HCT116 (cell line): Measurements from ENCODE around the gene ADAMTSL2. TPM values are rescaled to one million over a fixed set of nuclear protein-coding genes. Genes with fewer than 3 reads are reported as not detected.

ENCODE experiments used
- ATAC-seq: fragments of 200-7000 bp; cut with Tn5 transposase; 2 replicates; pipeline ENCODE4 v1.9.1; 2020; ENCODE audit warnings: mild to moderate bottlenecking, moderate library complexity
- BruUV-seq: library from RNA; stranded (reverse); fragments of 400-500 nt; replicated peaks from 2 replicates; lab custom pipeline; 2021; lab: Mats Ljungman, UMichigan
- CTCF ChIA-PET: fragments of 300-600 bp; sonication (Branson Sonifier 250); formaldehyde crosslinking; loops from one replicate; lab custom pipeline; 2021; ENCODE audit warnings: antibody characterized with exemption; lab: Charles Lee
- POLR2A ChIA-PET: fragments of 300-600, 350-600 bp; sonication (Branson Sonifier 250); formaldehyde crosslinking; loops from one replicate; lab custom pipeline; 2021; ENCODE audit warnings: antibody characterized with exemption; lab: Charles Lee
- RAD21 ChIA-PET, 2 experiments: fragments of 300-600 bp; sonication (Branson Sonifier 250); formaldehyde crosslinking; loops; one replicate each; lab custom pipeline; 2023; ENCODE audit warnings: low total read pairs in 2 of 2; ENCODE audit not compliant: uncharacterized antibody in 2 of 2, unreplicated experiment in 2 of 2, low non-redundant PET in 1 of 2; lab: Charles Lee
- DNase-seq: peaks from one replicate; pipeline ENCODE4 v3.0.0-alpha.2; 2010; ENCODE audit warnings: low read depth, low spot score
- H2AFZ ChIP-seq: fragments of 200-600 bp; shearing (Covaris generic), sonication (generic); 2 replicates; pipeline ENCODE4 v1.6.1; 2017; ENCODE audit warnings: low read depth, mixed run types, mixed read lengths, antibody characterized with exemption, low read length; ENCODE audit not compliant: poor library complexity, severe bottlenecking
- H3K27ac ChIP-seq: 2 replicates; pipeline ENCODE4 v1.5.1; 2012; ENCODE audit warnings: low read depth, low read length
- H3K27me3 ChIP-seq: fragments of 200-600 bp; sonication (generic); 2 replicates; pipeline ENCODE4 v1.6.1; 2016; ENCODE audit warnings: mixed run types, low read length, mixed read lengths; ENCODE audit not compliant: insufficient read depth
- H3K36me3 ChIP-seq, 2 experiments: fragments of 200-500 bp in 1 of 2; fragments of 200-600 bp in 1 of 2; sonication (Bioruptor generic) in 1 of 2; sonication (generic) in 1 of 2; 2 replicates each; pipeline versions ENCODE4 v1.5.1 to v1.6.1; 2014 to 2016; ENCODE audit warnings: low read length in 2 of 2, inconsistent platforms in 1 of 2, mixed read lengths in 1 of 2, mixed run types in 1 of 2; ENCODE audit not compliant: insufficient read depth in 2 of 2, control insufficient read depth in 1 of 2
- H3K4me1 ChIP-seq, 2 experiments: fragments of 200-600 bp in 1 of 2; sonication (generic) in 1 of 2; 2 replicates each; pipeline versions ENCODE4 v1.5.1 to v1.6.1; 2012 to 2017; ENCODE audit warnings: low read length in 2 of 2, inconsistent platforms in 1 of 2, mild to moderate bottlenecking in 1 of 2, mixed read lengths in 1 of 2, mixed run types in 1 of 2, moderate library complexity in 1 of 2; ENCODE audit not compliant: insufficient read depth in 2 of 2, control insufficient read depth in 1 of 2
- H3K4me2 ChIP-seq: fragments of 200-600 bp; sonication (generic); 2 replicates; pipeline ENCODE4 v1.6.1; 2017; ENCODE audit warnings: mixed run types, low read length, mixed read lengths
- H3K4me3 ChIP-seq, 2 experiments: fragments of 200-600 bp in 1 of 2; sonication (generic) in 1 of 2; replicated peaks in 1 of 2; 2 replicates each; pipeline ENCODE4 v1.5.1; 2011 to 2016; ENCODE audit warnings: low read length in 2 of 2, control low read depth in 1 of 2, low read depth in 1 of 2, mild to moderate bottlenecking in 1 of 2, mixed read lengths in 1 of 2, mixed run types in 1 of 2
- H3K79me2 ChIP-seq: fragments of 200-600 bp; sonication (generic); 2 replicates; pipeline ENCODE4 v1.6.1; 2017; ENCODE audit warnings: mild to moderate bottlenecking, mixed run types, low read length, moderate library complexity, mixed read lengths; ENCODE audit not compliant: insufficient read depth
- H3K9ac ChIP-seq: fragments of 200-600 bp; sonication (generic); 2 replicates; pipeline ENCODE4 v1.6.1; 2016; ENCODE audit warnings: low read length, mixed read lengths
- H3K9me2 ChIP-seq: fragments of 200-600 bp; sonication (generic), shearing (Covaris generic); 2 replicates; pipeline ENCODE4 v1.6.1; 2017; ENCODE audit warnings: mixed run types, mild to moderate bottlenecking, moderate library complexity; ENCODE audit not compliant: insufficient read depth
- H3K9me3 ChIP-seq, 2 experiments: fragments of 200-500 bp in 1 of 2; fragments of 200-600 bp in 1 of 2; sonication (Bioruptor generic) in 1 of 2; sonication (generic) in 1 of 2; 2 replicates each; pipeline ENCODE4 v1.6.1; 2014 to 2017; ENCODE audit warnings: low read length in 2 of 2, mixed read lengths in 2 of 2, inconsistent platforms in 1 of 2, low read depth in 1 of 2, mild to moderate bottlenecking in 1 of 2, mixed run types in 1 of 2, moderate library complexity in 1 of 2; ENCODE audit not compliant: control insufficient read depth in 1 of 2, insufficient read depth in 1 of 2
- H4K20me1 ChIP-seq: fragments of 200-600 bp; sonication (generic), shearing (Covaris generic); 2 replicates; pipeline ENCODE4 v1.6.1; 2017; ENCODE audit warnings: mixed run types, mild to moderate bottlenecking, moderate library complexity; ENCODE audit not compliant: insufficient read depth
- CBX3 ChIP-seq: IDR thresholded peaks from 2 replicates; pipeline ENCODE4 v1.6.1; 2012; ENCODE audit warnings: low read depth
- ELF1 ChIP-seq: IDR thresholded peaks from 2 replicates; pipeline ENCODE4 v1.6.1; 2012; ENCODE audit warnings: low read depth, borderline replicate concordance
- EZH2 ChIP-seq: fragments of 200-600 bp; sonication (generic); IDR thresholded peaks from 2 replicates; pipeline ENCODE4 v1.6.1; 2017; ENCODE audit warnings: antibody characterized with exemption, mixed run types
- EZH2phosphoT487 ChIP-seq: fragments of 200-600 bp; IDR thresholded peaks from 2 replicates; pipeline ENCODE4 v1.6.1; 2018; ENCODE audit warnings: antibody characterized with exemption, borderline replicate concordance
- FOSL1 ChIP-seq: IDR thresholded peaks from 2 replicates; pipeline ENCODE4 v1.6.1; 2012; ENCODE audit warnings: low read depth
- JUND ChIP-seq: IDR thresholded peaks from 2 replicates; pipeline ENCODE4 v1.6.1; 2012
- MAX ChIP-seq: IDR thresholded peaks from 2 replicates; pipeline ENCODE4 v1.6.1; 2012
- POLR2A ChIP-seq: IDR thresholded peaks from 2 replicates; pipeline ENCODE4 v1.7.0; 2011; ENCODE audit warnings: borderline replicate concordance; ENCODE audit not compliant: insufficient read depth, insufficient read length; ENCODE audit errors: extremely low read depth
- POLR2AphosphoS5 ChIP-seq: IDR thresholded peaks from 2 replicates; pipeline ENCODE4 v1.6.1; 2011; ENCODE audit warnings: mild to moderate bottlenecking, low read depth, low read length, moderate library complexity
- RAD21 ChIP-seq: IDR thresholded peaks from 2 replicates; pipeline ENCODE4 v1.6.1; 2012; ENCODE audit warnings: low read depth, mild to moderate bottlenecking
- REST ChIP-seq: IDR thresholded peaks from 2 replicates; pipeline ENCODE4 v1.6.1; 2012; ENCODE audit warnings: low read depth
- SP1 ChIP-seq: IDR thresholded peaks from 2 replicates; pipeline ENCODE4 v1.6.1; 2012; ENCODE audit warnings: low read depth
- SRF ChIP-seq: IDR thresholded peaks from 2 replicates; pipeline ENCODE4 v1.6.1; 2012; ENCODE audit warnings: low read depth
- YY1 ChIP-seq: IDR thresholded peaks from 2 replicates; pipeline ENCODE4 v1.6.1; 2011; ENCODE audit warnings: low read length, low read depth, moderate library complexity, mild to moderate bottlenecking; ENCODE audit not compliant: insufficient replicate concordance; ENCODE audit errors: extremely low read depth
- ZFX ChIP-seq: fragments of 450-650 bp; IDR thresholded peaks from 2 replicates; pipeline ENCODE4 v1.6.1; 2017
- intact Hi-C: fragments of 100-400 bp; cut with micrococcal nuclease; formaldehyde crosslinking; loops from 2 replicates; pipeline ENCODE4 v1.10.0; 2022
- total RNA-seq: library from RNA; stranded (reverse); gene quantifications from one replicate; pipeline ENCODE4 v1.2.1, GENCODE V29; 2021; ENCODE audit not compliant: unreplicated experiment

Gene ADAMTSL2
- total RNA-seq, 1 experiment from 2014 or later, result not detected

GRCh38 chr9:133536536-133536935, 2.0 kb downstream of the ADAMTSL2 start:
- H3K9me2 ChIP-seq, result no peaks in the 10 kb centered on the region
- H3K27me3 ChIP-seq, result no peaks in the 10 kb centered on the region
- TF ChIP-seq SP1, result no peak
- no peak for TF ChIP-seq YY1
- no peak for TF ChIP-seq REST
- TF ChIP-seq POLR2AphosphoS5, result no peak
- no peak for TF ChIP-seq CBX3
- TF ChIP-seq ELF1, result no peak
- no peak for TF ChIP-seq SRF
- TF ChIP-seq RAD21, result no peak
- no peak for TF ChIP-seq FOSL1
- TF ChIP-seq EZH2phosphoT487, result no peak
- TF ChIP-seq ZFX, result no peak
- TF ChIP-seq POLR2A, result no peak
- no peak for TF ChIP-seq JUND
- TF ChIP-seq EZH2, result no peak
- no peak for TF ChIP-seq MAX
- TF ChIP-seq, all 23 proteins: peak for 0
- no peak for ATAC-seq
- ChIA-PET CTCF (interaction anchor here (0.6 kb wide), 1 partner anchor 12 kb away, joined by 3 read pairs; the partner anchor contains the start of gene MYMK), RAD21 (no interaction called here), POLR2A (no interaction called here)
- H3K27ac ChIP-seq, result no peak overlapping the region
- no peaks in the 10 kb centered on the region; a peak in 1 of 4 replicates for H3K4me1 ChIP-seq
- H3K4me2 ChIP-seq, result no peak overlapping the region
- no peaks in the 10 kb centered on the region for H3K9me3 ChIP-seq
- H3K36me3 ChIP-seq, result no peaks in the 10 kb centered on the region
- no peak overlapping the region for H2AFZ ChIP-seq
- no peak overlapping the region for H3K4me3 ChIP-seq
- no peaks in the 10 kb centered on the region for H4K20me1 ChIP-seq
- no TSS peak for BruUV-seq
- H3K9ac ChIP-seq, result no peak overlapping the region
- H3K79me2 ChIP-seq, result no peaks in the 10 kb centered on the region
- no peak for DNase-seq
- intact Hi-C loops, result no loop called here
